Loucy (cell line): ENCODE results near the gene CYFIP2.

Experiments
- CTCF ChIP-seq: fragments of 200-600 bp; sonication (generic); conservative IDR thresholded peaks from 2 replicates; pipeline ENCODE4 v1.5.1; 2014; ENCODE audit warnings: mild to moderate bottlenecking, antibody characterized with exemption, low read length
- EZH2phosphoT487 ChIP-seq: fragments of 200-600 bp; IDR thresholded peaks from 2 replicates; pipeline ENCODE4 v1.6.1; 2018; ENCODE audit warnings: antibody characterized with exemption, mild to moderate bottlenecking, moderate library complexity, borderline replicate concordance

- no peak for TF ChIP-seq CTCF
- no peak for TF ChIP-seq EZH2phosphoT487
These were observed 46.2 kb upstream of the CYFIP2 start for GRCh38 chr5:157219491-157220271.
